ENCODE measurements around the gene NBAS. TPM values are rescaled to one million over a fixed set of nuclear protein-coding genes. Genes with fewer than 3 reads are reported as not detected.

NBAS gene
- total and polyA plus RNA-seq, 2 of the 4 experiments (the other 2 are of a cell fraction), result 22.3 to 105 TPM

DNA sequence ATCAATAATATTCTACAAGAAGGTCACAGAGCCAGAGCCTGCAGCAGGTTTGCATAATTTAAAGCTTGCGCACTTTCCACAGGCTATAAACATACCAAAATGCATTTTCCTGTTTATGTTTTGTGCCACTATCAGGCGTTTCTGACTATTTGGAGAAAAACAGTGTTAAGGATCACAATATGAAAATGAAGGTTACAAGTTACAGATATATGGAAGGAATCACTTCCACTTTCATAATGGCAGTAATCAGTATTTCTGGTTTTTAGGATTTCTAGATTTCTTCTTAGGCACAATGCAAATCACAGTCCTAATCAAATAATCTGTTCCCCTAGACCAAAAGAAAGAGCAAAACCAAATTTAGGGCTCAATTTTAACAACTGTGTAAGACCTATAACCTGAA is 279.5 kb downstream of the NBAS start:
- ATAC-seq (ENCODE audit: low read depth), result no peak
- no CpG with 5 or more reads among the region's 2 CpGs for WGBS, 2 experiments (ENCODE audit: extremely low coverage in 2 of 2, insufficient read length in 1 of 2)
- DNase-seq, result no peak
- Histone ChIP-seq H3K4me3 (ENCODE audit: insufficient read depth, low read depth, low read length) (no peak overlapping the region), H3K27ac (ENCODE audit: insufficient read depth, low read length) (no peak overlapping the region), H3K9ac (ENCODE audit: low read depth, low read length) (no peak overlapping the region), H3K14ac (replicated peaks; ENCODE audit: low read depth, low read length) (no peak overlapping the region), H4K5ac (ENCODE audit: low read depth, low read length) (no peak overlapping the region), H4K8ac (ENCODE audit: low read depth in 2 of 2, low read length in 2 of 2) (no peak overlapping the region), H2BK15ac (ENCODE audit: low read depth, low read length) (no peak overlapping the region), H3K9me3 (ENCODE audit: control insufficient read depth, insufficient read depth, low read length) (no peaks in the 10 kb centered on the region), H3K18ac (ENCODE audit: low read depth, low read length) (no peak overlapping the region), H2AK5ac (ENCODE audit: low read depth, low read length) (no peak overlapping the region), H3K27me3 (ENCODE audit: control insufficient read depth, insufficient read depth, low read length) (no peaks in the 10 kb centered on the region), H3K4me2 (ENCODE audit: low read depth, low read length) (no peak overlapping the region), H2BK5ac (ENCODE audit: low read depth, low read length, poor library complexity, severe bottlenecking) (no peak overlapping the region), H3K79me1 (ENCODE audit: low read depth in 1 of 2, low read length in 2 of 2) (peaks cover 0 to 3% of the 10 kb centered on the region in 2 experiments; a peak in 1 of 4 replicates), H3K9me1 (ENCODE audit: insufficient read depth, low read length) (no peaks in the 10 kb centered on the region), H2BK120ac (ENCODE audit: low read depth, low read length) (no peak overlapping the region), H3K56ac (ENCODE audit: extremely low read depth, insufficient read depth, low read length) (no peak overlapping the region), H2AFZ (replicated peaks; ENCODE audit: low read length, poor library complexity) (no peak overlapping the region), H3K36me3 (ENCODE audit: control insufficient read depth, insufficient read depth, low read length) (peaks cover 9% of the 10 kb centered on the region; the same call in 1 of the 2 replicates), H2BK20ac (ENCODE audit: low read depth, low read length) (no peak overlapping the region), H3K4me1 (ENCODE audit: control insufficient read depth, insufficient read depth, low read length) (no peaks in the 10 kb centered on the region), H2AK9ac (replicated peaks; ENCODE audit: low read depth, low read length, poor library complexity) (no peak overlapping the region), H3K4ac (ENCODE audit: low read depth, low read length) (no peak overlapping the region), H3K23ac (ENCODE audit: low read depth, low read length) (no peak overlapping the region), H4K91ac (ENCODE audit: insufficient read depth, low read depth, low read length) (no peak overlapping the region), H4K20me1 (ENCODE audit: insufficient read depth, low read length) (no peaks in the 10 kb centered on the region)
- dilution Hi-C loops (cut with HindIII; ENCODE audit: low sequenced_read_pairs, unreplicated experiment), result no loop called here
- TF ChIP-seq RAD21 (IDR thresholded peaks at IDR 0.05; ENCODE audit: low read length) (no peak), FOS (IDR thresholded peaks at IDR 0.05; ENCODE audit: low read depth, low read length) (no peak), SMC3 (IDR thresholded peaks at IDR 0.05; ENCODE audit: low read depth, low read length) (no peak), RCOR1 (IDR thresholded peaks at IDR 0.05; ENCODE audit: insufficient replicate concordance, low read length) (no peak), ELK1 (IDR thresholded peaks at IDR 0.05; ENCODE audit: borderline replicate concordance, low read depth, low read length) (no peak), MXI1 (IDR thresholded peaks at IDR 0.05; ENCODE audit: borderline replicate concordance, low read depth, low read length) (no peak), MAZ (IDR thresholded peaks at IDR 0.05; ENCODE audit: borderline replicate concordance, low read depth, low read length) (no peak), CEBPB (IDR thresholded peaks at IDR 0.05; ENCODE audit: low read depth, low read length) (no peak), RFX5 (IDR thresholded peaks at IDR 0.05; ENCODE audit: low read depth, low read length) (no peak), NFE2L2 (IDR thresholded peaks at IDR 0.05; ENCODE audit: low read depth, low read length) (no peak), CTCF (conservative IDR thresholded peaks at IDR 0.05; ENCODE audit: low read depth, low read length) (no peak), MAFK (IDR thresholded peaks at IDR 0.05; ENCODE audit: low read depth, low read length) (no peak), CHD1 (IDR thresholded peaks at IDR 0.05; ENCODE audit: low read depth, low read length) (no peak), POLR2A (IDR thresholded peaks at IDR 0.05; ENCODE audit: low read depth, low read length) (no peak)
- TF ChIP-seq, protein P1, sequence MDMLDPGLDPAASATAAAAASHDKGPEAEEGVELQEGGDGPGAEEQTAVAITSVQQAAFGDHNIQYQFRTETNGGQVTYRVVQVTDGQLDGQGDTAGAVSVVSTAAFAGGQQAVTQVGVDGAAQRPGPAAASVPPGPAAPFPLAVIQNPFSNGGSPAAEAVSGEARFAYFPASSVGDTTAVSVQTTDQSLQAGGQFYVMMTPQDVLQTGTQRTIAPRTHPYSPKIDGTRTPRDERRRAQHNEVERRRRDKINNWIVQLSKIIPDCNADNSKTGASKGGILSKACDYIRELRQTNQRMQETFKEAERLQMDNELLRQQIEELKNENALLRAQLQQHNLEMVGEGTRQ (IDR thresholded peaks at IDR 0.05; ENCODE audit: low read depth, low read length), result no peak
- intact Hi-C loops (cut with micrococcal nuclease), result no loop called here
- in situ Hi-C loops (cut with MboI; ENCODE audit: low sequenced_read_pairs), result no loop called here
- no TSS peak for BruUV-seq (replicated peaks)
- CTCF ChIA-PET, result no interaction called here
- POLR2A ChIA-PET (ENCODE audit: unreplicated experiment), result no interaction called here

Measured in IMR-90 (cell line).